ENCODE results near the gene IFT27.

Gene IFT27

GRCh38 chr22:36725366-36726006 lies 50.4 kb downstream of the IFT27 start:
- DNase-seq (ENCODE audit: low spot score), result no peak

GRCh38 chr22:36724836-36725235 lies 51.1 kb downstream of the IFT27 start:
- no peak for DNase-seq (ENCODE audit: low spot score)

GRCh38 chr22:36722055-36722454 lies 53.9 kb downstream of the IFT27 start:
- DNase-seq (ENCODE audit: low spot score), result no peak

GRCh38 chr22:36715647-36716046 lies 60.3 kb downstream of the IFT27 start:
- no peak for DNase-seq (ENCODE audit: low spot score)

GRCh38 chr22:36714110-36714509 lies 61.8 kb downstream of the IFT27 start:
- DNase-seq (ENCODE audit: low spot score), result no peak

- DNase-seq (ENCODE audit: low spot score), result no peak
Observed at GRCh38 chr22:36713436-36713835, 62.5 kb downstream of the IFT27 start.
